ENCODE data around the gene MSLN.
"Not testable (repeated sequence)": the region's sequence is repeated elsewhere in the genome, so short reads cannot be mapped to it uniquely, and the experiment has no call there.

DNA sequence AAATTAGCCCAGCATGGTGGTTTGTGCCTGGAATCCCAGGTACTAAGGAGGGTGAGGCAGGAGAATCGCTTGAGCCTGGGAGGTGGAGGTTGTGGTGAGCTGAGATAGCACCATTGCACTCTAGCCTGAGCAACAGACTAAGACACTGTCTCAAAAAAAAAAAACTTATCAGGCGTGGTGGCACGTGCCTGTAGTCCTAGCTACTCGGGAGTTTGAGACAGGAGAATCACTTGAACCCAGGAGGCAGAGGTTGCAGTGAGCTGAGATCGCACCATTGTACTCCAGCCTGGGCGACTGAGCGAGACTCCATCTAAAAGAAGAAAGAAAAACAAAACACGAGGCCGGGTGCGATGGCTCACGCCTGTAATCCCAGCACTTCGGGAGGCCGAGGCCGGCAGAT lies 17.6 kb upstream of the MSLN start:
- TF ChIP-seq, protein P1, sequence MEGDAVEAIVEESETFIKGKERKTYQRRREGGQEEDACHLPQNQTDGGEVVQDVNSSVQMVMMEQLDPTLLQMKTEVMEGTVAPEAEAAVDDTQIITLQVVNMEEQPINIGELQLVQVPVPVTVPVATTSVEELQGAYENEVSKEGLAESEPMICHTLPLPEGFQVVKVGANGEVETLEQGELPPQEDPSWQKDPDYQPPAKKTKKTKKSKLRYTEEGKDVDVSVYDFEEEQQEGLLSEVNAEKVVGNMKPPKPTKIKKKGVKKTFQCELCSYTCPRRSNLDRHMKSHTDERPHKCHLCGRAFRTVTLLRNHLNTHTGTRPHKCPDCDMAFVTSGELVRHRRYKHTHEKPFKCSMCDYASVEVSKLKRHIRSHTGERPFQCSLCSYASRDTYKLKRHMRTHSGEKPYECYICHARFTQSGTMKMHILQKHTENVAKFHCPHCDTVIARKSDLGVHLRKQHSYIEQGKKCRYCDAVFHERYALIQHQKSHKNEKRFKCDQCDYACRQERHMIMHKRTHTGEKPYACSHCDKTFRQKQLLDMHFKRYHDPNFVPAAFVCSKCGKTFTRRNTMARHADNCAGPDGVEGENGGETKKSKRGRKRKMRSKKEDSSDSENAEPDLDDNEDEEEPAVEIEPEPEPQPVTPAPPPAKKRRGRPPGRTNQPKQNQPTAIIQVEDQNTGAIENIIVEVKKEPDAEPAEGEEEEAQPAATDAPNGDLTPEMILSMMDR (IDR thresholded peaks at IDR 0.05 in 8 of 11, conservative IDR thresholded peaks at IDR 0.05 in 3 of 11), result not testable (repeated sequence)
- not testable (repeated sequence) for TF ChIP-seq POLR2A, POLR2AphosphoS5 (IDR thresholded peaks at IDR 0.05)

Data from spleen (tissue), 7 donors.